ENCODE results near the gene CERK.

DNA sequence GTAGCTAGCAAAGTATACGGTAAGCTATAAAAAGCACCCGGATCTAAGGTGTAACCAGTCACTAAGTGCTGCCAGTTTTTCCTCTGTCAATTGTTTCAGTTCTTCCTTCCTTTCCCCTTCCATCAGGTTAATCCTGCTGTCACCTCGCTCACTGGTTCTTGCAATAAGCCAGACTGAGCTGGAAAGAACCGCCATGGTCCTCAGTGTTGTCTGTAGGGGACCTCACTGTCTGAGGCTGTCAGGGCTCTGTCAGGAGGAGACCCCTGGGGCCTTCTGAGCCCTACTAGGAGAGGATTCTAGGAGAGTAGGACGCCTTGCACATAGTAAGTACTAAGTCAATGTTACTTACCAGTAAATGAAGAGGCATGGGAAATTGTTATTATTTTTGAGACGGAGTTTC, 23.0 kb upstream of the CERK start:
- TF ChIP-seq EZH2phosphoT487 (IDR thresholded peaks at IDR 0.05; ENCODE audit: low read length) (no peak), EZH2 (optimal IDR thresholded peaks at IDR 0.05; ENCODE audit: low read depth, low read length) (no peak)
- TF ChIP-seq, protein P1, sequence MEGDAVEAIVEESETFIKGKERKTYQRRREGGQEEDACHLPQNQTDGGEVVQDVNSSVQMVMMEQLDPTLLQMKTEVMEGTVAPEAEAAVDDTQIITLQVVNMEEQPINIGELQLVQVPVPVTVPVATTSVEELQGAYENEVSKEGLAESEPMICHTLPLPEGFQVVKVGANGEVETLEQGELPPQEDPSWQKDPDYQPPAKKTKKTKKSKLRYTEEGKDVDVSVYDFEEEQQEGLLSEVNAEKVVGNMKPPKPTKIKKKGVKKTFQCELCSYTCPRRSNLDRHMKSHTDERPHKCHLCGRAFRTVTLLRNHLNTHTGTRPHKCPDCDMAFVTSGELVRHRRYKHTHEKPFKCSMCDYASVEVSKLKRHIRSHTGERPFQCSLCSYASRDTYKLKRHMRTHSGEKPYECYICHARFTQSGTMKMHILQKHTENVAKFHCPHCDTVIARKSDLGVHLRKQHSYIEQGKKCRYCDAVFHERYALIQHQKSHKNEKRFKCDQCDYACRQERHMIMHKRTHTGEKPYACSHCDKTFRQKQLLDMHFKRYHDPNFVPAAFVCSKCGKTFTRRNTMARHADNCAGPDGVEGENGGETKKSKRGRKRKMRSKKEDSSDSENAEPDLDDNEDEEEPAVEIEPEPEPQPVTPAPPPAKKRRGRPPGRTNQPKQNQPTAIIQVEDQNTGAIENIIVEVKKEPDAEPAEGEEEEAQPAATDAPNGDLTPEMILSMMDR (IDR thresholded peaks at IDR 0.05; ENCODE audit: low read length): no peak
